AG08395 (cell line): Measurements from ENCODE around the gene TUBGCP3.
A peak's percentile ranks its signal among the peaks of the same experiment; 100 is the strongest.
"Not testable (repeated sequence)": the region's sequence is repeated elsewhere in the genome, so short reads cannot be mapped to it uniquely, and the experiment has no call there.

Source experiments
- DNase-seq: peaks from one replicate; pipeline ENCODE4 v3.0.0; 2012; ENCODE audit warnings: mixed read lengths, low spot score

The TUBGCP3 gene

GRCh38 chr13:112526146-112526853, 61.7 kb downstream of the TUBGCP3 start:
- no peak for DNase-seq

- no peak for DNase-seq
These were observed 62.5 kb downstream of the TUBGCP3 start for GRCh38 chr13:112525356-112525945.

- peak; percentile 37 for DNase-seq
These were observed 65.4 kb downstream of the TUBGCP3 start for GRCh38 chr13:112522578-112522977.

DNA sequence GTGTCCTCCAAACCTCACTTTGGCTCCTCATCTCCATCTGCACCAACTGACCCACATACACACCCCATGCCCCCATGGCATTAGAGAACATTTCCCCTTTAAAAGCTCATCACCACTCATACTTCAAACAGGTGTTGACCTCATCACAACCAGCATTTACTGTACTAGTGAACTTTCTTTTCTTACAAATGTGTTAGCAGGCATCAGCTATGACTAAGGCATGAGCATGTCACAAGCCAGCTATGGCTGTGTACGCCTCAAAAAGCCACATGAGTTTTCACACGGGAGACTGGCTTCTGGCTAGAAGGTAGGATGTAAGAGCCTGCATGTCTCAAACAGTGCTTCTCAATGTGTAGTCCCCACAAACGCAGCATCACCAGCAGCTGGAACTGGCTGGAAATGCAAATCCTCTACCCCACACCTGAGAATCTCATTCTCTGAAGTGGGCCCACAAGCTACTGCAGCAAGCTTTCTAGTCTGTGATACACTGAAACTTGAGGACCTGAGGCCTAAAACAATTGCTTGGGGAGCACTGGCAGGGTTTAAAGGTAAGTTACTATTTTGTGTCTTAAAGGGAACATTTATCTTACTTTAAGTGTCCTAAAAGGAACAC, 66.8 kb downstream of the TUBGCP3 start:
- no peak for DNase-seq

DNA sequence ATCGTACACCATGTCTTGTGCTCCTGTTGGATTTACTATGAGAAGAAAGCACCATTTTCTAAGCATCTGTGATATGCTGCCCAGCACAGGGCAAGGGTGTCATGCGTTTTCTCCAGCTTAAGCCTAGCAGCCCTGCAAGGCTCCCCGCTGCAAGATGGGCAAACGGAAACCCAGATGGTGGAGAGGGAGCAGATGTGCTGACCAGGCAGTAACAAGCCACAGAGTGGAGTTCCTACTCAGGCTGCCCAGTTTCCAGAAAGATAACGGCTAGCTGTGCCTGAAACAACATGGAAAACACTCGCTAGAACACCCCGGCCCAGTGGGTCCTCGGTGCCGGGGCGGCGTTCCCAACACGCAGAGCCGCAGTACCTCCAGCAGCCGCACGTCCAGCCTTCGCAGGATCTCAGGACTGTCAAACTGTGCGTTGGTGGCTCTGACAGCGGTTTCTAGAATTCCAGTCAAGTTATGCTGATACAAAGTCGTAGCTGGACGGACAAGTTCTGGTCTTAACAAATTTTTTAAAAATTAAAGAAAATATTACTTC, 68.4 kb downstream of the TUBGCP3 start:
- DNase-seq: no peak

- no peak for DNase-seq
These were observed 71.7 kb downstream of the TUBGCP3 start for GRCh38 chr13:112516218-112516617.

DNA sequence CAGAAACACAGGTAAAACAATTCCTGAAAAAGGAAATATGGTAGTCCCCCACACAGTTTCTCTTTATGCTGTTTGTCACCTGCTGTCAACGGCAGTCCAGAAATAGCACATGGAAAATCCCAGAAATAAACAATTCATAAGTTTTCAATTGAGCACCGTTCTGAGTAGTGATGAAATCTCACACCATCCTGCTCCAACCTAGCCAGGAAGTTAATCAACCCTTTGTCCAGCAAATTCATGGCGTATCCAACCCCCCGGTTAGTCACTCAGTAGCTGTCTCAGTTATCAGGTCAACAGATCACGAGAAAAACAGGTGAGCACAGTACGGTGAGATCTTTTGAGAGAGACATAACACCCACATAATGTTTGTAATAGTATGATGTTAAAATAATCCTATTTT, 74.2 kb downstream of the TUBGCP3 start:
- no peak for DNase-seq

DNA sequence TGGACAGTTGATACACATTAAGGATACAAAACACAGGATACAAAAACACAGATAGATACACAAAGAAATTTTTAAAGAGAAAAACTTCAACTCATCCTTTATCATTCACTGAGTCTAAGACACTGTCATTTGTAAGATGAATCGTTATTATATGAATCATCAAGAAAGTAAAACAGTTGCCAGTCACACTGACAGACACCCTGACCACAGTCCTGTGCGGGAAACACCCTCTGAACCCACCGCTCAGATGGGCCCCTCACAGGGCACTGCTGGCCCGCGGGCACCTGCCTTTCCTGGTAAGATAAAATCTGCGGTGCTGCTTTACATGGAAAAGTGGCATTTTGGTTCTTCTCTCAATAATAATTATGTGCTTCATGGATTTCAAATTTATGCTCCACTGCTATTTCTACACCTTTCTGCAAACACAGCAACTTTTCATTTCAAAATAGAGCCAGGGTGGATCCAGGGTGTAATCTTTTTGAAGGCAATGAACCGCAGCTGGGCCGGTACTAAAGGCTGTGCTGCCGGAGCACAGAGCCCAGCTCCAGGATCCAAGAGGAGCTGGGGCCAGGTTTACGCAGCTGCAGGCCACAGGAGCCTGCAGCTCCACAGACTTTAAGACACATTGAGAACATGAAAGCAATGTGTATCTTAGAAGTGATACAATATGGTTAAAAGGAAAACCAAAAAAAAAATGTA, 76.8 kb downstream of the TUBGCP3 start:
- no peak for DNase-seq

- peak; percentile 80 for DNase-seq
These were observed 77.8 kb downstream of the TUBGCP3 start for GRCh38 chr13:112510002-112510780.

- DNase-seq: no peak
These were observed 78.8 kb downstream of the TUBGCP3 start for GRCh38 chr13:112509190-112509589.

- no peak for DNase-seq
These were observed 81.9 kb downstream of the TUBGCP3 start for GRCh38 chr13:112506046-112506445.

GRCh38 chr13:112496166-112496565, 91.8 kb downstream of the TUBGCP3 start:
- DNase-seq: no peak

- DNase-seq: no peak
These were observed 92.5 kb downstream of the TUBGCP3 start for GRCh38 chr13:112495465-112495864.

DNA sequence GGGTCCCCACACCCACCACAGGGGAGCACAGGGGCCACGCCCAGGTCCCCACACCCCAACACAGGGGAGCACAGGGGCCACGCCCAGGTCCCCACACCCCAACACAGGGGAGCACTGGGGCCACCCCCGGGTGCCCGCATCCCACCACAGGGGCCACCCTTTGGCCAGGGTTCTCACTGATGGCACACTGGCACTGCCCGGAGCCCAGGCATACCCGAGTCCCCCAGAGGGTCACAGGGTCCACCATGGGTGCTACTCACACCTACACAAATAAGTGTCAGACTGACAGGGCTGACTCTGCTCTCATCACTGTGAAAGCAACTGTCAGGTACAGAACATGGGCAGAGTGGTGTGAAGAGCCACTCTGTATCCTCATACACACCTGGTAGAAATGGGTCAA, 98.8 kb downstream of the TUBGCP3 start:
- DNase-seq: no peak

- not testable (repeated sequence) for DNase-seq
These were observed 99.5 kb downstream of the TUBGCP3 start for GRCh38 chr13:112488343-112489050.

- no peak for DNase-seq
These were observed 100.8 kb downstream of the TUBGCP3 start for GRCh38 chr13:112487127-112487517.

- peak; percentile 40 for DNase-seq
These were observed 101.4 kb downstream of the TUBGCP3 start for GRCh38 chr13:112486386-112487126.

- DNase-seq: not testable (repeated sequence)
These were observed 102.1 kb downstream of the TUBGCP3 start for GRCh38 chr13:112485814-112486213.

DNA sequence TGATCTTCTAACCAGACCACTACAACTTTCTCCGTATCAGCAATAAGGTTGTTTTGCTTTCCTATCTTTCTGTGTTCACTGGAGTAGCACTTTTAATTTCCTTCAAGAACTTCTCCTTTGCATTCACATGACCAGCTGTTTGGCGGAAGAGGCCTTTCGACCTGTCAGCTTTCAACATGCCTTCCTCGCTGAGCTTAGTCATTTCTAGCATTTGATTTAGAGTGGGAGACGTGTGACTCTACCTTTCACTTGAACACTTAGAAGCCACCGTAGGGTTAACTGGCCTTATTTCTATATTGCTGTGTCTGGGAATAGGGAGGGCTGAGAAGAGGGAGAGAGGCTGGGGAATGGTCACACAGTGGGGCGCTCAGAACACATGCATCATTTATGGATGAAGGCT, 104.7 kb downstream of the TUBGCP3 start:
- no peak for DNase-seq

GRCh38 chr13:112481458-112481857, 106.5 kb downstream of the TUBGCP3 start:
- peak; percentile 19 for DNase-seq
